Stimulated activated CD4-positive, alpha-beta T cell treated with anti-CD3 and anti-CD28 coated beads, Interleukin-1b, Interleukin-23, amount 100 ng/mL, for 1 hour (primary cell): ENCODE data around the gene ITGB2.
A peak's percentile ranks its signal among the peaks of the same experiment; 100 is the strongest.
"Not testable (repeated sequence)": the region's sequence is repeated elsewhere in the genome, so short reads cannot be mapped to it uniquely, and the experiment has no call there.

Source experiments
- DNase-seq, 2 donors: peaks; one replicate each; pipeline ENCODE4 v3.0.0-alpha.2; 2020; ENCODE audit warnings: low read depth in 2 of 2

The ITGB2 gene

GRCh38 chr21:44884097-44884496, 36.6 kb downstream of the ITGB2 start:
- DNase-seq: no peak

GRCh38 chr21:44883250-44883649, 37.4 kb downstream of the ITGB2 start:
- no peak for DNase-seq

- no peak for DNase-seq
These were observed 39.4 kb downstream of the ITGB2 start for GRCh38 chr21:44881198-44881872.

GRCh38 chr21:44880405-44881197, 40.1 kb downstream of the ITGB2 start:
- no peak for DNase-seq

- DNase-seq: not testable (repeated sequence)
These were observed 41.5 kb downstream of the ITGB2 start for GRCh38 chr21:44879238-44879637.

GRCh38 chr21:44878053-44878982, 42.4 kb downstream of the ITGB2 start:
- no peak for DNase-seq

- DNase-seq: no peak
These were observed 43.7 kb downstream of the ITGB2 start for GRCh38 chr21:44876849-44877575.

- no peak for DNase-seq
These were observed 45.4 kb downstream of the ITGB2 start for GRCh38 chr21:44875316-44875700.

- DNase-seq: no peak
These were observed 46.0 kb downstream of the ITGB2 start for GRCh38 chr21:44874497-44875315.

- no peak for DNase-seq
These were observed 46.5 kb downstream of the ITGB2 start for GRCh38 chr21:44874240-44874496.

- DNase-seq: peak; percentile 97 to 98
These were observed 47.1 kb downstream of the ITGB2 start, which contains the start of gene PTTG1IP for GRCh38 chr21:44873356-44874239. PTTG1IP (minus strand) TSS chr21:44873690; CDS start chr21:44873616, 74 bp downstream.

- DNase-seq: no peak
These were observed 47.9 kb downstream of the ITGB2 start for GRCh38 chr21:44872649-44873355.

GRCh38 chr21:44872323-44872648, 48.4 kb downstream of the ITGB2 start:
- no peak for DNase-seq

GRCh38 chr21:44871576-44872269, 49.0 kb downstream of the ITGB2 start:
- no peak for DNase-seq

- no peak for DNase-seq
These were observed 49.8 kb downstream of the ITGB2 start for GRCh38 chr21:44870748-44871495.

GRCh38 chr21:44869781-44870747, 50.6 kb downstream of the ITGB2 start:
- DNase-seq: no peak

- no peak for DNase-seq
These were observed 52.0 kb downstream of the ITGB2 start for GRCh38 chr21:44868707-44869106.
